CD8-positive, alpha-beta memory T cell (primary cell): ENCODE results near the gene PPP1R27. TPM values are rescaled to one million over a fixed set of nuclear protein-coding genes. Genes with fewer than 3 reads are reported as not detected.
A peak's percentile ranks its signal among the peaks of the same experiment; 100 is the strongest.

Experiments
- CTCF ChIA-PET: fragments of 350-600 bp; sonication (Branson Sonifier 250); formaldehyde crosslinking; loops from one replicate; lab custom pipeline; 2021; ENCODE audit warnings: antibody characterized with exemption; lab: Charles Lee
- POLR2A ChIA-PET: fragments of 350-600 bp; sonication (Branson Sonifier 250); formaldehyde crosslinking; loops from one replicate; lab custom pipeline; 2021; ENCODE audit warnings: antibody characterized with exemption; lab: Charles Lee
- DNase-seq, 5 donors: peaks; one replicate each; pipeline versions ENCODE4 v3.0.0 to v3.0.0-alpha.2; 2020 to 2022; ENCODE audit warnings: mixed read lengths in 1 of 5
- H3K27ac ChIP-seq: one replicate; pipeline ENCODE4 v1.7.0; 2013; ENCODE audit warnings: low read depth, mild to moderate bottlenecking, low read length, moderate library complexity
- H3K27me3 ChIP-seq: 2 replicates; pipeline ENCODE4 v1.7.0; 2013; ENCODE audit warnings: low read length, mild to moderate bottlenecking; ENCODE audit not compliant: insufficient read depth, poor library complexity, severe bottlenecking
- H3K36me3 ChIP-seq: 2 replicates; pipeline ENCODE4 v1.7.0; 2013; ENCODE audit warnings: mild to moderate bottlenecking, low read length, moderate library complexity; ENCODE audit not compliant: insufficient read depth
- H3K4me1 ChIP-seq: 2 replicates; pipeline ENCODE4 v1.7.0; 2013; ENCODE audit warnings: mild to moderate bottlenecking, low read length, moderate library complexity; ENCODE audit not compliant: insufficient read depth
- H3K4me3 ChIP-seq: 2 replicates; pipeline ENCODE4 v1.7.0; 2013; ENCODE audit warnings: mild to moderate bottlenecking, low read length
- H3K9me3 ChIP-seq: 2 replicates; pipeline ENCODE4 v1.7.0; 2013; ENCODE audit warnings: mild to moderate bottlenecking, low read length
- H3K27ac Mint-ChIP-seq, 8 donors: one replicate each; pipeline ENCODE4 v1.8.0; 2020 to 2021; ENCODE audit warnings: mixed read lengths in 8 of 8, mild to moderate bottlenecking in 6 of 8, inconsistent platforms in 3 of 8, moderate library complexity in 3 of 8
- H3K27me3 Mint-ChIP-seq, 2 donors: one replicate each; pipeline ENCODE4 v1.8.0; 2020 to 2021; ENCODE audit warnings: mixed read lengths in 2 of 2, mild to moderate bottlenecking in 1 of 2, moderate library complexity in 1 of 2
- H3K36me3 Mint-ChIP-seq, 3 donors: one replicate each; pipeline ENCODE4 v1.8.0; 2020 to 2021; ENCODE audit warnings: mixed read lengths in 3 of 3, inconsistent platforms in 1 of 3, mild to moderate bottlenecking in 1 of 3
- H3K4me1 Mint-ChIP-seq, 3 donors: one replicate each; pipeline ENCODE4 v1.8.0; 2020 to 2021; ENCODE audit warnings: mixed read lengths in 3 of 3, inconsistent platforms in 1 of 3, mild to moderate bottlenecking in 1 of 3
- H3K4me3 Mint-ChIP-seq, 7 donors: one replicate each; pipeline ENCODE4 v1.8.0; 2020 to 2021; ENCODE audit warnings: mixed read lengths in 7 of 7, mild to moderate bottlenecking in 6 of 7, moderate library complexity in 4 of 7, inconsistent platforms in 2 of 7
- H3K9me3 Mint-ChIP-seq, 5 donors: one replicate each; pipeline ENCODE4 v1.8.0; 2020 to 2022; ENCODE audit warnings: mixed read lengths in 5 of 5, mild to moderate bottlenecking in 3 of 5, moderate library complexity in 2 of 5, inconsistent platforms in 1 of 5
- polyA plus RNA-seq: library from polyadenylated mRNA; unstranded; fragments of 300-500 nt; fragmentation: Illumina TruSeq; gene quantifications from one replicate; pipeline ENCODE4 v1.2.3, GENCODE V29; 2021
- total RNA-seq, 2 experiments: library from RNA; stranded (reverse); gene quantifications; one replicate each; pipeline ENCODE4 v1.2.3, GENCODE V29; 2021

PPP1R27 gene
- total and polyA plus RNA-seq, 3 experiments from 2014 or later, result not detected

DNA sequence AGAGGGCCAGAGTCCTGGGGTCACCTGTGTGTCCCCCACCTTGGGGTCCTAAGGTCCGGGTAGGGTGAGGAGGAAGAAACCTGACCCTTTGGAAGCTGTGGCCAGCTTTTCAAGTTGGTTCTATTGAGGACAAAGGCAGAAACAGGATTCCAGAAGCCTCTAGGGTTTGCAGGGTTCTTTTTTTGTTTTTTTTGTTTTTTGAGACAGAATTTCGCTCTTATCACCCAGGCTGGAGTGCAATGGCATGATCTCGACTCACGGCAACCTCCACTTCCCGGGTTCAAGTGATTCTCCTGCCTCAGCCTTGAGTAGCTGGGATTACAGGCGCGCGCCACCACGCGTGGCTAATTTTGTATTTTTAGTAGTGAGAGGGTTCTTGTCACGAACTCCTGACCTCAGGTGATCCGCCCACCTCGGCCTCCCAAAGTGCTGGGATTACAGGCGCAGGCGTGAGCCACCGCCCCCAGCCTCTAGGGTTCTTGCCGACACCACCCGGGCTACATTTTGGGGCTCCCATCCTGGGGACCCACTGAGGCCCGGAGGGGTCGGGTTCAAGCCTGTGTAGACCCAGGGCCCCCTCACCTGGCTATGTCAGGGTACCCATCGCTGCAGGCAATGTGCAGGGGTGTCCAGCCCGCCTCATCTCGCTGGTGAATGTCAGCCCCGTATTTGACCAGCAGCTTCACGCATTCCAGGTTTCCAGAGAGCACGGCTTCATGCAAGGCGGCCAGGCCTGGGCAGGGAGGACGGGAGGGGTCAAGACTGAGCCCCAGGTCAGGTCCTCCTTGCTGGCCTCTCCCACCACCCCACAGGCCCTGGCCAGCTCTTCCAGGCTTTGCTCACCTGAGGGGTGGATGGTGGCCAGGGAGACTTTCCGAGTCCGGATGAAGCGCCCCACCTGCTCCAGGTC, 674 bp downstream of the PPP1R27 start:
- Mint-ChIP-seq H3K9me3 (no peaks in the 10 kb centered on the region), H3K4me3 (peak overlapping the region; percentile 68 to 87 (median 78)), H3K27me3 (peaks cover 0 to 4% of the 10 kb centered on the region in 2 donors), H3K36me3 (peaks cover 0 to 10% (median 0%) of the 10 kb centered on the region in 3 donors), H3K27ac (peak overlapping the region; percentile 78 to 93 (median 87)), H3K4me1 (peaks cover 19 to 30% (median 21%) of the 10 kb centered on the region in 3 donors)
- DNase-seq, result no peak
- no peaks in the 10 kb centered on the region for H3K36me3 ChIP-seq
- H3K4me1 ChIP-seq, result peaks cover 21% of the 10 kb centered on the region
- ChIA-PET POLR2A (interaction anchor here (1.1 to 1.5 kb wide), 4 partner anchors 27 to 150 kb away, joined by 3 to 7 read pairs (median 4); partner anchors contain the start of genes ARL16, HGS, MRPL12 and P4HB), CTCF (interaction anchor here (1.1 kb wide), 1 partner anchor 35 kb away, joined by 3 read pairs; no protein-coding TSS in a partner anchor)
- H3K27me3 ChIP-seq, result no peaks in the 10 kb centered on the region
- no peaks in the 10 kb centered on the region for H3K9me3 ChIP-seq
- H3K4me3 ChIP-seq, result peak overlapping the region; percentile 72
- H3K27ac ChIP-seq, result peak overlapping the region; percentile 84

GRCh38 chr17:81833160-81833920, 1.5 kb downstream of the PPP1R27 start, which contains the start of gene MCRIP1:
TSS of gene MCRIP1 (minus strand) at chr17:81833291. CDS start at chr17:81824506, 8,785 bp downstream.
- H3K36me3 ChIP-seq, result no peaks in the 10 kb centered on the region
- peak; percentile 91 to 95 (median 93) for DNase-seq
- CTCF ChIA-PET, result no interaction called here
- no peaks in the 10 kb centered on the region for H3K9me3 ChIP-seq
- Mint-ChIP-seq H3K27ac (peak within 1 kb of the TSS; percentile 86 to 99 (median 96)), H3K9me3 (no peaks in the 10 kb centered on the region), H3K36me3 (peaks cover 0 to 11% (median 0%) of the 10 kb centered on the region in 3 donors), H3K4me1 (peaks cover 20 to 33% (median 24%) of the 10 kb centered on the region in 3 donors), H3K4me3 (peak within 1 kb of the TSS; percentile 88 to 96 (median 89)), H3K27me3 (peaks cover 0 to 4% of the 10 kb centered on the region in 2 donors)
- H3K27ac ChIP-seq, result peak within 1 kb of the TSS; percentile 84
- POLR2A ChIA-PET, result interaction anchor here (0.5 to 1.5 kb wide), 7 partner anchors 26 to 195 kb away, joined by 3 to 8 read pairs (median 4); partner anchors contain the start of genes ANAPC11, ARL16, HGS and MRPL12
- H3K27me3 ChIP-seq, result no peaks in the 10 kb centered on the region
- peaks cover 21% of the 10 kb centered on the region for H3K4me1 ChIP-seq
- peak within 1 kb of the TSS; percentile 78 for H3K4me3 ChIP-seq

DNA sequence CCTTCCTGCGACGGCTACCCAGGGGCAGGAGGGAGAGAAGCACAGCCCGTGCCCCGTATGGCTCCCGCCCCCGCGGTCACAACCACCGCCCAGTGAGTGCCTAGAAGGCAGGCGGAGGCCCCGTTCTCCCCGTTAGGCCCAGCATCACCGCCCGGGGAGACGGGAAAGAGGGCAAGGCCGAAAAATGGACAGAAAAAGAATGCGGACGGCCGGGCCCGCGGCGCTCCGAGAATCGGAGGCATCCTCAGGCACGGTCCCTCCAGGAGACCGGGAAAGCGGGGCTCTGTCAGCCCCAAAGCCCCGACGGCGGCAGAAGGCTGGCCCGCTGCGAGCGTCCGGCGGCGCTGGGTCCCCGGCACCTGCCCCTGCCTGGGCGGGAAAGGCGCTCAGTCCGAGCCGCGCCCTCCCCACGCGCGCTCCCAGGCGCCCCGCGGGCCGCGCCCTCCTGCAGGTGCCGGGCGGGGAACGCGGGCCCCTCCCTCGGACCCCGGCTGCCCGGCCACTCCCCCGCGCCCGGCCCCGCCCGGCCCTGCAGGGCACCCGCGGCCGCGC, 2.2 kb downstream of the PPP1R27 start:
- no peaks in the 10 kb centered on the region for H3K9me3 ChIP-seq
- peaks cover 0 to 4% of the 10 kb centered on the region in 2 donors for H3K27me3 Mint-ChIP-seq
- no peaks in the 10 kb centered on the region for H3K27me3 ChIP-seq
- DNase-seq, result peak in 3 of 5 donors; percentile 23 to 38 (median 33)
- peaks cover 21% of the 10 kb centered on the region for H3K4me1 ChIP-seq
- peak overlapping the region; percentile 78 for H3K4me3 ChIP-seq
- CTCF ChIA-PET, result no interaction called here
- peaks cover 20 to 37% (median 25%) of the 10 kb centered on the region in 3 donors for H3K4me1 Mint-ChIP-seq
- H3K27ac Mint-ChIP-seq, result peak overlapping the region; percentile 86 to 99 (median 96)
- no peaks in the 10 kb centered on the region for H3K9me3 Mint-ChIP-seq
- peak overlapping the region; percentile 77 for H3K27ac ChIP-seq
- POLR2A ChIA-PET, result interaction anchor here (0.7 to 1.5 kb wide), 6 partner anchors 27 to 149 kb away, joined by 3 to 7 read pairs (median 4); partner anchors contain the start of genes ANAPC11, ARL16, HGS and MRPL12
- peaks cover 0 to 12% (median 0%) of the 10 kb centered on the region in 3 donors for H3K36me3 Mint-ChIP-seq
- peak overlapping the region; percentile 88 to 96 (median 89) for H3K4me3 Mint-ChIP-seq
- H3K36me3 ChIP-seq, result no peaks in the 10 kb centered on the region

GRCh38 chr17:81831957-81832607, 2.8 kb downstream of the PPP1R27 start:
- H3K27me3 Mint-ChIP-seq, result peaks cover 0 to 4% of the 10 kb centered on the region in 2 donors
- Histone ChIP-seq H3K27me3 (no peaks in the 10 kb centered on the region), H3K4me3 (peak overlapping the region; percentile 78), H3K27ac (peak overlapping the region; percentile 77), H3K9me3 (no peaks in the 10 kb centered on the region), H3K4me1 (peaks cover 21% of the 10 kb centered on the region), H3K36me3 (no peaks in the 10 kb centered on the region)
- H3K27ac Mint-ChIP-seq, result peak overlapping the region; percentile 86 to 99 (median 96)
- H3K36me3 Mint-ChIP-seq, result peaks cover 0 to 12% (median 0%) of the 10 kb centered on the region in 3 donors
- DNase-seq, result peak; percentile 32 to 72 (median 46)
- H3K4me1 Mint-ChIP-seq, result peaks cover 20 to 37% (median 25%) of the 10 kb centered on the region in 3 donors
- peak overlapping the region; percentile 88 to 96 (median 89) for H3K4me3 Mint-ChIP-seq
- no peaks in the 10 kb centered on the region for H3K9me3 Mint-ChIP-seq
- CTCF ChIA-PET, result no interaction called here
- POLR2A ChIA-PET, result interaction anchor here (1.3 to 1.4 kb wide), 2 partner anchors 29 to 60 kb away, joined by 3 to 6 read pairs; partner anchors contain the start of genes ANAPC11 and P4HB

DNA sequence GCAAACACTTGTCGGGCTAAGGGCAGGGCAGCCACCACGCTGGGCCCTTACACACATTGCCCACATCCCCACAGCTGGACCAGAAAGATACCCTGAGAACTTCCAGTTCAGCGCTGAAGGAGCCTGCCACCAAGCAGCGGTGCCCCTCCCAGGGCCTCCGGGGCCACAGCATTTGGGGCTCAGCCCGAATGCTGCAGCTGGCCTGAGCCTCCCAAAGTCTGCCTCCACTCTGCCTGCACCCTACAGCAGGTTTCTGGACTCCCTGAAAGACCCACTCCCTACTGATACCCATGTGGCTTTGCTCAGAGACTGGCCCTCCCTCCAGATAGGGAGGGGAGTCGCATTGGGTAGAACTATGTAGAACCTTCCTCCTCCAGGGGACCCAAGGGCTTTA, 3.3 kb downstream of the PPP1R27 start:
- peaks cover 21% of the 10 kb centered on the region for H3K4me1 ChIP-seq
- ChIA-PET CTCF (no interaction called here), POLR2A (interaction anchor here (0.7 to 1.3 kb wide), 2 partner anchors 29 to 1607 kb away, joined by 3 to 4 read pairs; partner anchors contain the start of gene P4HB)
- no peaks in the 10 kb centered on the region for H3K9me3 ChIP-seq
- Mint-ChIP-seq H3K27ac (peak overlapping the region; percentile 86 to 99 (median 96)), H3K9me3 (no peaks in the 10 kb centered on the region), H3K4me3 (peak overlapping the region; percentile 88 to 96 (median 89)), H3K27me3 (peaks cover 0 to 4% of the 10 kb centered on the region in 2 donors), H3K36me3 (peaks cover 0 to 12% (median 0%) of the 10 kb centered on the region in 3 donors), H3K4me1 (peaks cover 20 to 37% (median 25%) of the 10 kb centered on the region in 3 donors)
- H3K27ac ChIP-seq, result peak overlapping the region; percentile 77
- H3K27me3 ChIP-seq, result no peaks in the 10 kb centered on the region
- no peak for DNase-seq
- H3K36me3 ChIP-seq, result no peaks in the 10 kb centered on the region
- H3K4me3 ChIP-seq, result peak overlapping the region; percentile 78

DNA sequence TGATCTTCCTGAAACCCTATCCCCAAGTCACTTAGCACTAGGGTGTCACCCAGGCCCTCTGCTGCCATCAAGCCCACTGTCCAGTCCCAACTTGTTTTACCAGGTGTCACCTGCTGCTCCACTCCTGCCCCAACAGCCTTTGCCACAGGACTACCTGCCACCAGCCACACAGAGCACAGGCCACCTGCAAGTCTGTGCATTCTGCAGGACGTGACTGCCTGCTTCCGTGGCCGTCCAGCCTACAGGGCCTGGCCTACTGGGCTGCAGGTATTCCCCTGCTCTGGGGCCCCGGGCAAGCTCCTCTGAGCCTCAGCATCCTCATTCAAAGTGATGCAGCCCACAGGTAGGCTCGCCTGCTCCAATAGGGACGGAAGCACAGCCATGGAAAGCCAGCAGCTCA, 5.0 kb downstream of the PPP1R27 start:
- H3K9me3 ChIP-seq, result no peaks in the 10 kb centered on the region
- H3K36me3 ChIP-seq, result no peaks in the 10 kb centered on the region
- Mint-ChIP-seq H3K27ac (peak overlapping the region in 2 of 8 donors; percentile 8 to 45), H3K9me3 (no peaks in the 10 kb centered on the region), H3K27me3 (peaks cover 0 to 4% of the 10 kb centered on the region in 2 donors), H3K36me3 (peaks cover 0 to 17% (median 1%) of the 10 kb centered on the region in 3 donors), H3K4me1 (peaks cover 24 to 40% (median 25%) of the 10 kb centered on the region in 3 donors), H3K4me3 (no peak overlapping the region)
- no peaks in the 10 kb centered on the region for H3K27me3 ChIP-seq
- ChIA-PET CTCF (no interaction called here), POLR2A (no interaction called here)
- DNase-seq, result no peak
- H3K4me3 ChIP-seq, result no peak overlapping the region
- H3K4me1 ChIP-seq, result peaks cover 21% of the 10 kb centered on the region
- no peak overlapping the region for H3K27ac ChIP-seq
